HEK293 (cell line): Measurements from ENCODE around the gene NEGR1.

ENCODE experiments used
- CTCF ChIA-PET: fragments of 350-600 bp; formaldehyde crosslinking; extraction: SDS; loops from one replicate; lab custom pipeline; 2021; ENCODE audit warnings: antibody characterized with exemption; lab: Yijun Ruan, JAX
- POLR2A ChIA-PET: fragments of 300-600 bp; formaldehyde crosslinking; extraction: SDS; loops from one replicate; lab custom pipeline; 2020; ENCODE audit warnings: antibody characterized with exemption, inconsistent platforms; lab: Yijun Ruan, JAX
- H3K27ac ChIP-seq: fragments of 200-500 bp; sonication (Bioruptor generic); 2 replicates; pipeline ENCODE4 v1.5.1; 2014; ENCODE audit warnings: low read depth, low read length, control low read depth, inconsistent platforms; ENCODE audit errors: extremely low read depth
- H3K36me3 ChIP-seq, 2 experiments: fragments of 200-500 bp in 1 of 2; sonication (Bioruptor generic) in 1 of 2; 1 replicate in 1 of 2; 2 replicates in 1 of 2; pipeline ENCODE4 v1.5.1; 2014 to 2017; ENCODE audit warnings: inconsistent platforms in 2 of 2, low read length in 2 of 2; ENCODE audit not compliant: control insufficient read depth in 2 of 2, insufficient read depth in 1 of 2
- H3K4me1 ChIP-seq: fragments of 200-500 bp; sonication (Bioruptor generic); 2 replicates; pipeline ENCODE4 v1.5.1; 2014; ENCODE audit warnings: mild to moderate bottlenecking, low read length, inconsistent platforms; ENCODE audit not compliant: control insufficient read depth, insufficient read depth
- H3K4me3 ChIP-seq: 2 replicates; pipeline ENCODE4 v1.5.1; 2011; ENCODE audit warnings: low read depth, mild to moderate bottlenecking, control low read depth, low read length, moderate library complexity
- H3K9me3 ChIP-seq: fragments of 200-500 bp; sonication (Bioruptor generic); 2 replicates; pipeline ENCODE4 v1.5.1; 2014; ENCODE audit warnings: low read depth, low read length, inconsistent platforms; ENCODE audit not compliant: control insufficient read depth, insufficient read depth
- EGR2 ChIP-seq: fragments of 450-650 bp; formaldehyde crosslinking; IDR thresholded peaks from 2 replicates; pipeline ENCODE4 v1.5.1; 2016; ENCODE audit warnings: low read depth, missing biosample characterization, missing genetic modification characterization
- GFI1B ChIP-seq: fragments of 450-650 bp; formaldehyde crosslinking; IDR thresholded peaks from 2 replicates; pipeline ENCODE4 v1.5.1; 2016; ENCODE audit warnings: missing biosample characterization, missing genetic modification characterization
- GLIS1 ChIP-seq: fragments of 450-650 bp; formaldehyde crosslinking; IDR thresholded peaks from 2 replicates; pipeline ENCODE4 v1.5.1; 2016; ENCODE audit warnings: missing biosample characterization, missing genetic modification characterization
- SP7 ChIP-seq: fragments of 450-650 bp; formaldehyde crosslinking; IDR thresholded peaks from 2 replicates; pipeline ENCODE4 v1.5.1; 2016; ENCODE audit warnings: missing biosample characterization, missing genetic modification characterization
- WT1 ChIP-seq: fragments of 450-650 bp; formaldehyde crosslinking; IDR thresholded peaks from 2 replicates; pipeline ENCODE4 v1.5.1; 2016; ENCODE audit warnings: missing biosample characterization, missing genetic modification characterization
- ZBTB6 ChIP-seq: fragments of 450-650 bp; formaldehyde crosslinking; IDR thresholded peaks from 2 replicates; pipeline ENCODE4 v1.5.1; 2017; ENCODE audit warnings: missing biosample characterization, missing genetic modification characterization
- ZBTB8A ChIP-seq: fragments of 450-650 bp; formaldehyde crosslinking; IDR thresholded peaks from 2 replicates; pipeline ENCODE4 v1.5.1; 2016; ENCODE audit warnings: missing biosample characterization, missing genetic modification characterization
- ZIC2 ChIP-seq: fragments of 450-650 bp; formaldehyde crosslinking; IDR thresholded peaks from 2 replicates; pipeline ENCODE4 v1.5.1; 2016; ENCODE audit warnings: missing biosample characterization, missing genetic modification characterization
- ZNF132 ChIP-seq: fragments of 450-650 bp; formaldehyde crosslinking; IDR thresholded peaks from 2 replicates; pipeline ENCODE4 v1.5.1; 2017; ENCODE audit warnings: missing biosample characterization, missing genetic modification characterization, borderline replicate concordance
- ZNF214 ChIP-seq: fragments of 450-650 bp; formaldehyde crosslinking; IDR thresholded peaks from 2 replicates; pipeline ENCODE4 v1.5.1; 2017; ENCODE audit warnings: missing biosample characterization, mild to moderate bottlenecking, missing genetic modification characterization, borderline replicate concordance
- ZNF324 ChIP-seq: fragments of 450-650 bp; formaldehyde crosslinking; IDR thresholded peaks from 2 replicates; pipeline ENCODE4 v1.5.1; 2016; ENCODE audit warnings: missing biosample characterization, missing genetic modification characterization
- ZNF335 ChIP-seq: fragments of 450-650 bp; formaldehyde crosslinking; conservative IDR thresholded peaks from 2 replicates; pipeline ENCODE4 v1.5.1; 2016; ENCODE audit warnings: missing biosample characterization, missing genetic modification characterization
- ZNF354C ChIP-seq: fragments of 450-650 bp; formaldehyde crosslinking; IDR thresholded peaks from 2 replicates; pipeline ENCODE4 v1.5.1; 2016; ENCODE audit warnings: missing biosample characterization, missing genetic modification characterization, low read depth, borderline replicate concordance
- ZNF423 ChIP-seq: fragments of 450-650 bp; formaldehyde crosslinking; IDR thresholded peaks from 2 replicates; pipeline ENCODE4 v1.5.1; 2016; ENCODE audit warnings: missing biosample characterization, missing genetic modification characterization
- ZNF449 ChIP-seq: fragments of 450-650 bp; formaldehyde crosslinking; IDR thresholded peaks from 2 replicates; pipeline ENCODE4 v1.5.1; 2017; ENCODE audit warnings: missing biosample characterization, mild to moderate bottlenecking, missing genetic modification characterization, moderate library complexity
- ZNF510 ChIP-seq: fragments of 450-650 bp; formaldehyde crosslinking; IDR thresholded peaks from 2 replicates; pipeline ENCODE4 v1.5.1; 2018; ENCODE audit warnings: mild to moderate bottlenecking, missing genetic modification characterization, missing biosample characterization; ENCODE audit not compliant: insufficient replicate concordance
- ZNF548 ChIP-seq: fragments of 450-650 bp; formaldehyde crosslinking; IDR thresholded peaks from 2 replicates; pipeline ENCODE4 v1.5.1; 2016; ENCODE audit warnings: missing biosample characterization, missing genetic modification characterization
- ZNF558 ChIP-seq: fragments of 450-650 bp; formaldehyde crosslinking; IDR thresholded peaks from 2 replicates; pipeline ENCODE4 v1.5.1; 2016; ENCODE audit warnings: missing biosample characterization, missing genetic modification characterization
- ZNF596 ChIP-seq: fragments of 450-650 bp; IDR thresholded peaks from 2 replicates; pipeline ENCODE4 v1.5.0; 2018; ENCODE audit warnings: missing biosample characterization, mild to moderate bottlenecking, missing genetic modification characterization, moderate library complexity
- ZNF600 ChIP-seq: fragments of 450-650 bp; formaldehyde crosslinking; IDR thresholded peaks from 2 replicates; pipeline ENCODE4 v1.5.1; 2016; ENCODE audit warnings: missing biosample characterization, missing genetic modification characterization
- ZNF621 ChIP-seq: fragments of 450-650 bp; formaldehyde crosslinking; IDR thresholded peaks from 2 replicates; pipeline ENCODE4 v1.5.1; 2017; ENCODE audit warnings: missing biosample characterization, missing genetic modification characterization
- ZNF677 ChIP-seq: fragments of 450-650 bp; IDR thresholded peaks from 2 replicates; pipeline ENCODE4 v1.5.0; 2018; ENCODE audit warnings: missing biosample characterization, mild to moderate bottlenecking, missing genetic modification characterization, moderate library complexity
- ZNF707 ChIP-seq: fragments of 450-650 bp; formaldehyde crosslinking; IDR thresholded peaks from 2 replicates; pipeline ENCODE4 v1.5.1; 2016; ENCODE audit warnings: missing biosample characterization, missing genetic modification characterization
- ZNF747 ChIP-seq: fragments of 450-650 bp; formaldehyde crosslinking; IDR thresholded peaks from 2 replicates; pipeline ENCODE4 v1.5.1; 2016; ENCODE audit warnings: missing biosample characterization, missing genetic modification characterization
- ZNF776 ChIP-seq: fragments of 450-650 bp; formaldehyde crosslinking; IDR thresholded peaks from 2 replicates; pipeline ENCODE4 v1.5.0; 2017; ENCODE audit warnings: missing biosample characterization, missing genetic modification characterization, borderline replicate concordance
- ZXDB ChIP-seq: fragments of 450-650 bp; formaldehyde crosslinking; IDR thresholded peaks from 2 replicates; pipeline ENCODE4 v1.5.1; 2016; ENCODE audit warnings: missing biosample characterization, missing genetic modification characterization

The NEGR1 gene

GRCh38 chr1:71532343-71532742 is 750.0 kb downstream of the NEGR1 start:
- Histone ChIP-seq H3K27ac (no peak overlapping the region), H3K4me1 (no peaks in the 10 kb centered on the region), H3K9me3 (no peaks in the 10 kb centered on the region), H3K4me3 (no peak overlapping the region), H3K36me3 (no peaks in the 10 kb centered on the region)
- ChIA-PET CTCF (no interaction called here), POLR2A (no interaction called here)
- TF ChIP-seq ZBTB8A (tag by site-specific recombination), result no peak
- no peak for TF ChIP-seq ZNF600 (tag by site-specific recombination)
- TF ChIP-seq GFI1B, result no peak
- no peak for TF ChIP-seq ZNF776 (tag by site-specific recombination)
- no peak for TF ChIP-seq ZNF677 (tag by site-specific recombination)
- no peak for TF ChIP-seq ZNF132 (tag by site-specific recombination)
- TF ChIP-seq GLIS1 (tag by site-specific recombination), result no peak
- TF ChIP-seq ZNF354C (tag by site-specific recombination), result no peak
- no peak for TF ChIP-seq ZNF548 (tag by site-specific recombination)
- TF ChIP-seq ZNF707 (tag by site-specific recombination), result no peak
- TF ChIP-seq ZNF335 (tag by site-specific recombination), result no peak
- TF ChIP-seq ZNF747, result no peak
- TF ChIP-seq ZNF510 (tag by site-specific recombination), result no peak

- no peak for TF ChIP-seq EGR2
- TF ChIP-seq ZIC2 (tag by site-specific recombination), result no peak
- TF ChIP-seq ZNF324 (tag by site-specific recombination), result no peak
- no peak for TF ChIP-seq ZNF548 (tag by site-specific recombination)
- TF ChIP-seq ZNF449 (tag by site-specific recombination), result no peak
- TF ChIP-seq GLIS1 (tag by site-specific recombination), result no peak
- TF ChIP-seq ZNF423 (tag by site-specific recombination), result no peak
- TF ChIP-seq ZXDB, result no peak
- TF ChIP-seq ZNF596 (tag by site-specific recombination), result no peak
- TF ChIP-seq SP7 (tag by site-specific recombination), result no peak
- TF ChIP-seq ZNF558, result no peak
- no peak for TF ChIP-seq ZNF621
- TF ChIP-seq ZBTB6 (tag by site-specific recombination), result no peak
- TF ChIP-seq WT1 (tag by site-specific recombination), result no peak
- TF ChIP-seq ZNF214 (tag by site-specific recombination), result no peak
- Histone ChIP-seq H3K27ac (no peak overlapping the region), H3K36me3 (no peaks in the 10 kb centered on the region), H3K9me3 (no peaks in the 10 kb centered on the region), H3K4me3 (no peak overlapping the region), H3K4me1 (no peaks in the 10 kb centered on the region)
- CTCF ChIA-PET, result no interaction called here
- POLR2A ChIA-PET, result no interaction called here
These were observed 755.5 kb downstream of the NEGR1 start for GRCh38 chr1:71526824-71527223.
